Vagina (tissue), 2 donors: Measurements from ENCODE around the gene LEMD2.

ENCODE experiments used
- CTCF ChIP-seq, 3 experiments: fragments of 450-650 bp in 2 of 3; fragments of 200-600 bp in 1 of 3; sonication (generic) in 1 of 3; IDR thresholded peaks; one replicate each; pipeline ENCODE4 v1.5.1; 2017 to 2019; ENCODE audit warnings: antibody characterized with exemption in 3 of 3, mild to moderate bottlenecking in 2 of 3, moderate library complexity in 2 of 3
- POLR2AphosphoS5 ChIP-seq, 2 donors: sonication (generic); formaldehyde crosslinking; IDR thresholded peaks; one replicate each; pipeline ENCODE4 v1.9.0; 2017; ENCODE audit warnings: antibody characterized with exemption in 2 of 2, mild to moderate bottlenecking in 2 of 2, low read depth in 1 of 2; ENCODE audit not compliant: insufficient read depth in 1 of 2

DNA sequence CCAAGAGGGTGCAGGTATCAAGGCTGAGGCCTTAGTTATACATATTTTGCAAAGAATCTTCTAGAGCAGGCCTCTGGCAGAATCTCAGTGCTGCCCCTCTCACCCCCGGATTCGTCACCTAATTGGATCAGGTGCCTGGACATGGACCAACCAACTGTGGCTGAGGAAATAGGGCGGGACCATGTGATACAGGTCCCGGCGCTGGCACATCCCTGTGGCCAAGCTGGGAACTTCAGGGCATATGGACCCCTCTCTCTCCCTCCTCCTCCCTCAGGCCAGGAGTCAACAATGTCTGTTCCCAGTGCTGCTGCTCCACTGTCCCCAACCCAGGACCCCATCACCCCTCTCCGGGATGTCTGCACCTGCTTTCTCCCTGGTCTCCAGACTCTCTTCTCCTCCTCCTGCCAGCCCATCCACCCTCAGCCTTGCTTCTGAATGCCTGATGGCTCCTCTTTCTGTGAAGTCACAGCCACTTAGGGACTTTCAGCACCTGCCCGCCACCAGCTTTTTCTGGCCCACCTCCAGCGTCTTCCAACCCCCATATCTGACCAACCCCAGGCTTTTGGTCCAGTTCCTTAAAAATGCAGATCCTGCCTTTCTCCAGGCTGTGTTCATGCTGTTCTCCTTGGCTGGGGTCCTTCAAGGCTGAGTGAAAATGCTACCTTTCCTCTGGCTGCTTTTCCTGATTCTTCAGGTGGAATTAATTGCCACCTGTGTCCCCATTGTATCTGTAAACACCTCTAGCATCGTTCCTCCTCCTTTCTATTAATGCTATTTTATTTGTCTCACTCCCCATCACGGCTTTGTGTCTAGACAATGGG lies 33.9 kb upstream of the LEMD2 start:
- TF ChIP-seq CTCF (IDR thresholded peaks at IDR 0.05) (no peak), POLR2AphosphoS5 (IDR thresholded peaks at IDR 0.05; ENCODE audit: insufficient read depth in 1 of 2, low read depth in 1 of 2) (no peak)
